A549 treated with CpdA at 1 μM for 4 hours (cell line): ENCODE measurements around the gene FABP7. TPM values are rescaled to one million over a fixed set of nuclear protein-coding genes. Genes with fewer than 3 reads are reported as not detected.

ENCODE experiments used
- total RNA-seq: library from RNA; stranded (reverse); fragments of 200-300 nt; extraction: Qiagen RNA extraction; gene quantifications from 5 replicates; pipeline ENCODE4 v1.2.3, GENCODE V29; 2022; ENCODE audit warnings: low read depth

FABP7 gene
- total RNA-seq = not detected in 5 replicates

GRCh38 chr6:122779667-122780066 is at the start of gene FABP7:
Gene FABP7, plus strand, starts transcription at chr6:122779716. Its CDS starts 79 bp downstream, at chr6:122779795.

GRCh38 chr6:122789182-122790027 is 9.9 kb downstream of the FABP7 start, which contains the start of gene SMPDL3A:
Gene SMPDL3A, plus strand, starts transcription at chr6:122789258. Its CDS starts 89 bp downstream, at chr6:122789347.

Other genes with a start within 250 kb of the FABP7 start
- gene PKIB, start 169.3 kb upstream of the FABP7 start, total RNA-seq = 0.36 to 1.4 TPM (median 0.66 TPM) in 5 replicates
- gene SMPDL3A, start 9.5 kb downstream of the FABP7 start, total RNA-seq = 2.2 to 2.8 TPM (median 2.5 TPM) in 5 replicates
- gene CLVS2, start 216.5 kb downstream of the FABP7 start, total RNA-seq = 0.02 to 0.14 TPM (median 0.07 TPM) in 5 replicates